Glomerular visceral epithelial cell (primary cell): ENCODE results near the gene CFAP299.

ENCODE experiments used
- DNase-seq: peaks from one replicate; pipeline ENCODE4 v3.0.0-alpha.2; 2016; ENCODE audit errors: extremely low spot score

CFAP299 gene

DNA sequence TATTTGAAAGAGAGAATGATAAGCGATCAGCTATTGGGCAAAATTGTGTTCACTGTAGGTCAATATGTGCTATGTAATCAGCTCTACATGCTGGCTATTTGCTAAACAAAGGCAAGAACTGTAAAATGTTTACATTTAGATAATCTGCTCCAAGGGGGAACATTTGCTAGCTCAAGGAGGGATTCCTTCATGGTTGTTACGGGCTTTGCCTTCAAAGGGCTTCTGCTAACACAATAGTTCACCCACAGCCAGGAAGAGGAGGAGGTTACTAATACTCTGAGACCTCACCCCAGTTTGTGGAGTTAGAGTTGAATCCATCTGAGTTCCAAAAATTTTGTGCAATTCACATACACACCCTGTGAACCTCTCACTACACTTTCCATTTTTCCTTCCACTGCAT is 587.4 kb downstream of the CFAP299 start:
- DNase-seq, result no peak

DNA sequence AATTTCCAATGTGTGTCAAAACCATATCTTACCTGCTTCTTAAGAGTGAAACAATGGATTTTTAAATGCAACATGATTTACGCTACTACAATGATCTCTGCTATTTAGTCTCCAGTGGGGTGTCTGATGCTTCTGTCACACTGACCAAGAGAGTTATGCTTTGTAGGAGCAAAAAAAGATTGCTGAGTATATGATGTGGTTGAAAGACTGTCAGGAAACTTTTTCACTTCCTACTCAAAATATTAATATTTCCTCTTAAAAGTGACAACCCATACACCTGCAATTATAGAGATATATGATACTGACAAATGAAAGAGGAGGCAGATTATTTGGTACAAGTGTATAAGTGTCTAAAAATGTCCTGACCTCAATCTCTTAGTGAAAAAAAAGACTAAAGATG is 589.8 kb downstream of the CFAP299 start:
- no peak for DNase-seq

DNA sequence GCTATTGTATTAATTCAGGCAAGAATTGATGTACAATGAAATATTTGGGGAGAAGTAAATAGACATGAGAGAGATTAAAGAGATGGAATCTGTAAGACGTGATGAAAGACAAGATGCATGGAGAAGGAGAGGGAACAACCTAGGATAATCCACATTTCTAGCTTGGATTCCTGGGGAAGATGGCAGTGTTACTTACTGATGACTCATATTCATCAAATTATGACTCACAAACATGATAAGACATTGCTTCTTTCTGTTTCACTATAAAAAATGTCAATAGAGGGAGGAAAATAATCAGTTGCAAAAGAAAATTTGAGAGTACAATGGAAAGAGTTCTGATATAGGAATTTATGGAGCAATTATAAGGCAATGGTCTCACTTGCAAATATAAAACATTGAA is 590.9 kb downstream of the CFAP299 start:
- no peak for DNase-seq

DNA sequence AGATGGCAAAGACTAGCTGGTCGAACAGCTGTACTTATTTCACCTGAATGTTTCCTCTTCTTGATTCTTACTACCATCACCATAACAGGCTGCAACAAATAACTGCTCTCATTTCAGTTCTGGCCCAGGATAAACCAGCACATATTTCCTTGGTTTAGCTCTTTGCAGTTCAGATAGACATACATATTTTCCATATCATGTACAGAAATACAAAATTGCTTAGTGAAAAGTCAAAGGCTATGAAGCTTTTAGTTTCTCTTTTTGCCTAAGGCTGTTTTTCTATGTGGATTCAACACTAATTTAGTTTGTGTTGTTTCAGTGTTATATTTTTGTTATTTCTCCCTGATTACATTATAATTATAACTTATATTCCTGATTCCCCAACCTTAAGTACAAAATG is 591.4 kb downstream of the CFAP299 start:
- DNase-seq, result no peak

DNA sequence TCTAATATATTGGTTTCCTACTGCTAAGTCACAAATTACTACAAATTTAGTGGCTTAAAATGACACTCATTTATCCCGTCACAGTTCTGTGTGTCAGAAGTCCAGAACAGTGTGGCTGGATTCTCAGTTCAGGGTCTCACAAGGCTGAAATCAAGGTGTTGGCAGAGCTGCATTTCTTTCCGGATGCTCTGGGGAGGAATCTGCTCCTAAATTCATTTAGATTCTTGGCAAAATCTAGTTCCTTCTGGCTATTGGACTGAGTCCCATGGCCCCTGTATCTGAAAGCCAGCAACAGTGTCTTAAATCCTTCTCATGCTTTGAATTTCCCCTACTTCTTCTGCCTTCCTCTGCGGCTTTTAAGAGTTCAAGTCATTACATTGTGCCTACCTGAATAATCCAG is 591.9 kb downstream of the CFAP299 start:
- no peak for DNase-seq

DNA sequence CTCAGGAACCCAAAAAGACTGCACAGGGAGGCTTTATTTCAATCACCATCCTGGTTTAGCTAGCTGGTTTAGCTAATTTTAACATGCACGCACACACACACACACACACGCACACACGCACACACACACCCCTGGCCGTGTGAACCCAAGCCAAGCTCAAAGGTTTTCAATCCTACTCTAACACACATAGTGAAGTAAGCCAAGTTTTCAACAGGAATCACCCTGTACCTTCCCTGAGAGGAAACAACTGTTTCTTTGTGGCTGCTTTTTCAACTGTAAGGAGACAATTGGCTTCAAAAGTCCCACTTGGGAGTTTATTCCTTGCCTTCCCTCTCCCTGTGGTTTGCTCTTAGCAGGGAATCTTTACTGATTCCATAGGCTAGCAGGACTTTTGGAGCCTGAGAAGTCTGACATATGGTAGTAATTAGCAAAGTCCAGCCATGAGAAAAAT is 596.1 kb downstream of the CFAP299 start:
- no peak for DNase-seq

DNA sequence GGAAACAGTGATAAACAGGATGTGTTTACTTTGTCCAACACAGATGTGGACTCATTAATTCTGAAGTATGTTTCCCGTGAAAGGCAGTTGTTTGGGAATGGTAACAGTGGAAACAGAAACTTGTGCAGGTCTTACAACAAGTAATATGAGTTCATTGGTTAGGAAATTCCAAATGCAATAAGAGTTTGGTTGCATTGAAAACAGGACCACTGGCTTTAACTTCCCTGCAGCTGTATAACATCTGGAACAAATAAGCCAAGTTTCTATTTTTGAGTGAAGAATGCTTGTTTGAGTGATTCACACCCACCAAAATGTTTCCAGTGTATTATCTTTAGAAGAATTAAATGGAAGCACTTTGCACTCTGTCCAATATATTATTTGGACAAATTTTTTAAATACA is 612.6 kb downstream of the CFAP299 start:
- DNase-seq, result no peak

DNA sequence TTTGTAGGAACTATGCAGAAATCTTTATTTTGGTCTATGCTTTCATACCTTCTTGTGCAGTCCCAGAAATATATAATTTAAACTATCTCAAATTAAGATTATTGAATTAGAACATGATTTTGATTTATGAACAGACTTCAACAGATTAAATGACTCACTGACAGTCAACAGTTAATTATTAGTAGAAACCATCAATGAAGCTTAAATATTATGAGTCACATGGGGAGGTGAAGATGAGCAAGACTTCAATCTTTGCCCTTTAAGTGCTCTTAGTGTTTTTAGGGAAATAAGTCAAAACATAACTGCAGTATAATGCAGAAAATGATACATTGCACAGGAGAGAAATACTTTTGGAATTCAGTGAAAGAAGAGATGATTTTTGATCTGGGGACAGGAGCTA is 613.5 kb downstream of the CFAP299 start:
- DNase-seq, result peak; percentile 40

DNA sequence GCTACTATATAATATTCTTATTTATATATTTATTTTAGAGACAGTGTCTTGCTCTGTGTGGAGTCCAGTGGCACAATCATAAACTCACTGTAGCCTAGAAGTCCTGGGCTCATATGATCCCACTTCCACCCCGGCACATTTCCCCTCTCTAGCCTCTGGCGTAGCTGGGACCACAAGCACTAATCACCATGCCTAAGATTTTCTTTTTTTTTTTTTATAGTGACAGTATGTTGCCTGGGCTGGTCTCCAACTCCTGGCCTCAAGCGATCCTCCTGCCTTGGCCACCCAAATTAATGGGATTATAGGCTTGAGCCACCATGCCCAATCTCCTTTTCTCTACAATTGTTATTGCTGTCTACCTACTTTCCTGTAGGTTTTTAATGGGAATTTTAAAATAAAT is 620.9 kb downstream of the CFAP299 start:
- no peak for DNase-seq

DNA sequence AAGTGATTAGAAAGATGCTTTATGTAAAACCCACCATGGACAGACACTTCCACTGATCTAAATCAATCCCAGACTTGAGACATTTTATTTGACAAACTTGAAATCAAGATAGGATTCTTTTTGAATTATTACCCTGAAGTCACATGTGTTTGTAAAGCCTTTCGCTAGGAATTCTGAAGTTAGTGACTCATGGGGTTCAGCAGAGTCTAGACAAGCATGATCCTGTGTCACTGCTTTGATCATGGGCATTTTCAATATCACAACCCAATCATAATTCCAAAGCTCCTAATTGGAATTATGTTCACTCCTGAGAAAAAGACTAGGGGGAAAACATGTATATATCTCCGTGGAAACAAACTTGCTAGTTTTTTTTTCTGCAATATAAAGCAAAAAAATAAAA is 627.5 kb downstream of the CFAP299 start:
- DNase-seq, result peak; percentile 26

DNA sequence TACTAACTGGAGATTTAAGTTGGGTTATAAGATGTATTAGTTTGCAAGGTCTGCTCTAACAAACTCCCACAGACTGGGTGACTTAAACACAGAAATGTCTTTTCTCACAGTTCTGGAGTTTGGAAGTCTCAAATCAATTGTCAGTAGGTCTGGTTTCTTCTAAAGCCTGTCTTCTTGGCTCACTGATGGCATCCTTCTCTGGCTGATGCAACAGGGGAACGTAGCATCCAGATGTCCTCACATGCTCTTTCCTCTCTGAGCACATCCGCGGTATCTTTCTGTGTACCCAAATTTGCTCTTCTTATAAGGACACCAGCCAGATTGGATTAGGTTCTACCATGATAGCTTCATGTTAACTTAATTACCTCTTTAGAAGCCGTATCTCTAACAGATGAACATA is 631.8 kb downstream of the CFAP299 start:
- no peak for DNase-seq

DNA sequence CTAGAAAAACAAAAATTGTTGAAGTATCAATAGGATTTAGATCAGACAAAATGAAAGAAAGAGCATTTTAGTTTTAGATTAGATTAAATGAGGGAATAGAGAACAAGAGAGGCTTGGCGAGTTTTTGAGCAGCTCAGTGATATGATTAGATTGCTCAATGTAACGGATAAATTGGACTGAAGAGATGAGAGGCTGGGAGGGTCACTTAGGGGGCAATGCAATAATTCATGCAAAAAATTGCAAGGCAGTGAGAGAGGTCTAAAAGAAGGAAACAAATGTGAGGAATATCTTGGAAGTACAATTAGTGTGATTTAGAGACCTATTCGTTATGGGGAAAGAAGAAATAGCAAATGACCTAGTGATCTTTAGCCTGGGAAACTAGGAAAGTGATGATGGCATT is 644.7 kb downstream of the CFAP299 start:
- DNase-seq, result no peak

DNA sequence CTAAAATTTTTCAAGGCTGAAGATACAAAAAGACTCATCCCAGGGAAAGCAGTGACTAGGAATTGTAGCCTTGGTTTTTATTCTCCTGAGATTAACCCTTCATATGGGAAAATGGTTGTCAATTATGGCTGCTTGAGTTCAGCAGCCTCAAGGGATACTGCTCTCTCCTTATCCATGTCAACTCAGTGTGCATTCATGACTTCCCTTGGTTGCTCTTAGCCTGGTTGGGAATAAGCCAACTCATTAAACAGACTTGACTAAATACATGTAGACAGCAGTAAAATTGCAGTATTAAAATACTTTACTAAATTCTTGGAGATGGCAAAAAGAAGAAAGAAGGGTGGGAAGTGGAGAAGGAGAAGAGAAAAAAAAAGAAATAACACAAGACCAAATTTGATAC is 650.5 kb downstream of the CFAP299 start:
- no peak for DNase-seq

DNA sequence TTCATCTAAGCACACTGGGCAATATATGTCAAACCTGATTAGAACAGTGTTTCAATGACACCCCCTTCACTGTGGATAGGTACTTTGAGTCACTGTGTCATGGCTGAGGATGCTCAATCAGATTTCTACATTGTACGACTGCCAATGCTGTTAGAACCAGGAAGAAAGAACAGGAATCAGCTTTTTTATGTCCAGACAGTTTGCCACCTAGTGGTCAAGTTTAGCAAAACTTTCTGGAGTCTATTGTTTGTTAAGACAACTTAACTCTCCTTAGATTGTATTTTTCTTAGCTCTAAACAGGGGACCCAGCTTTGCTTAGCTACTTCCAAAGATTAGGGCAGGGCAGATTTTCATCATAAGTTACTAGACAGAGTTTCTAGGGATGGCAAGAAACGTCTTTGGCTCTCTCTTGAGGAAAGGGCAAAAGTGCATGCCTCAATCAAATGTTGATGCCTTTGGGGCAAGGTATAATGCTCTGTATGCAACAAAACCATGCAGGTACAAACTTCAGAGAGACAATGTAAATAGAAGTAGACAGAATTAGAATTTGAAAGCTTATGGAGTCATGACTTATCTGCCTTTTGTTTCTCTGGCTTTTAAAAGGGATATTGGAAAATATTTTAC is 654.5 kb downstream of the CFAP299 start:
- DNase-seq, result peak; percentile 62

DNA sequence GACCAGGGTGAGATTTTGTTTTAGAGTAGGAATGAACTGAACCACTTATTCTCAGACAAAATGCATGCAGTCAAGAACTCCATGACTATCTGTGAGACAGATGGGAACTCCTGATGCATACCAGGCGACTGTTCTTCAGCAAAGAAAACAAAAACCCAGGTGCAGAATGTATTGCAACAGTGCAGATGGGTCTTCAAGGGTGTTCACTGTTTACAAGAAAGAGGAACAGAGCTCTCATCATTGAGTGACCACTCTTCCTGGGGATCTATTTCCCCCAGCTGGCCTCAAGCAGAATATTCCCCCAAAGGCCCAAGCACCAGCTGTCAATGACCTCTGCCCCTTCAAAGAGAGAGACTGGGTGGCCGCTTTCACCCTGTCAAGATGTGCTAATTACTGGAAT is 655.3 kb downstream of the CFAP299 start:
- DNase-seq, result no peak

DNA sequence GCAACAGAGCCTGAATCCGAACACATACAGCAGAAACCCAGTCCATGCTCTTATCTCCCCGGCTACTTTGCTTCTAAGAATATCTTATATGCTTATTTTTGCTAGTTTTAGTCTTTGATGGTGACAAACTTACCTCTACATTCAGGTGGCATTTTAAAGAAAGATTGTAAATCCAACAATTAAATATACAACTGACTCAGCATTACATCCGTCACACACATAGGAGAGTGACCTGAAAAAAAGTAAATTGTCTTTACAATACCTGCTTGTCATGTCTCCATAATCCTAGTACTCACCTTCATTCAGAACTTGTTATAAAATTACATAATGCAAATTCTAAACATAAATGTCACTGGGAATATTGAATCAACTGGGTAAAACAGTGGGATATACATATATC is 664.4 kb downstream of the CFAP299 start:
- DNase-seq, result no peak

DNA sequence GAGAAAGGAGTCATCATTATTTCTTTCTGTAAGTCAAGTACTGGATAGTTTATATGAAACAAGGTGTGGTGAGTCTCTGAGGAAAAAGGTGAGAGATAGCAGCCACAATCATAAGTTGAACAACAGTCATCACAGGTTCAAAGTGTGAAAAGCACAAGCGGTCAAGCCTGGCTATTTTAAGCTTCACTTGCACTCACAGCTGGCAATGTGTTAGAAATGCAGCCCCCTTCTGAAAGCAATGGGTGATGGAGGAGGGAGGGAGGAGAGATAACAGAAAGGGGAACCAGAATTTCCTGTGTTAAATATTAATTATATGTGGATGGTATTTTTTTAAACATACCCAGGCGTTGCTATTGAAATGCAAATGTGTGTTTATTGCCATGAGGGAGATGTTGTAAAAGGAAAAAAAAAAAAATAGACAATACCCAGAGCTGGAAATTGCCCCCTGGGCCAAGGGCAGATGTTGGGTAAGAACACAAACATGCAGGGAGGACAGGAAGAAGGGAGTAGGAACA is 668.1 kb downstream of the CFAP299 start:
- DNase-seq, result no peak

DNA sequence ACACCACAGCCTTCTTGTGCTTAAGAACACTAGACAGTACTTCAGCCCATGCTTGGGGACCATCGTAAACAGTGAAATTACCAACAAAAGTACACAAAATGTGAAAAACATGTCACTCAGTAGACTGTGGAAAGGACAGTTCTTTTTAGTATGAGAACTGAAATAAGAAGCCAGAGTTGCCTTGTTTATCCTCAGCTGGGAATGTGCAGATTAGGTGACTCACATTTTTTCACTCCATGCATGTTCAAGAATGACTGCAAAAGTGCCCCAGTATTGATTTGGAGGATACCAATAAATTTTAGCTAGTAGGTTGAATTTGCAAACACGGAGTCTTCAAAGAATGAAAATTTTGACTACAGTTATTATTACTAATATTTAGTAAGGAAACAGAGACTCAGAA is 671.9 kb downstream of the CFAP299 start:
- DNase-seq, result no peak
